NOMO-1 (cell line): ENCODE results near the gene EXOSC10.
"Not testable (repeated sequence)": the region's sequence is repeated elsewhere in the genome, so short reads cannot be mapped to it uniquely, and the experiment has no call there.

Experiments used
- DNase-seq, 2 experiments: peaks; one replicate each; lab custom pipeline; 2025; ENCODE audit not compliant: unreplicated experiment in 2 of 2; lab: John Stamatoyannopoulos, UW

The EXOSC10 gene

DNA sequence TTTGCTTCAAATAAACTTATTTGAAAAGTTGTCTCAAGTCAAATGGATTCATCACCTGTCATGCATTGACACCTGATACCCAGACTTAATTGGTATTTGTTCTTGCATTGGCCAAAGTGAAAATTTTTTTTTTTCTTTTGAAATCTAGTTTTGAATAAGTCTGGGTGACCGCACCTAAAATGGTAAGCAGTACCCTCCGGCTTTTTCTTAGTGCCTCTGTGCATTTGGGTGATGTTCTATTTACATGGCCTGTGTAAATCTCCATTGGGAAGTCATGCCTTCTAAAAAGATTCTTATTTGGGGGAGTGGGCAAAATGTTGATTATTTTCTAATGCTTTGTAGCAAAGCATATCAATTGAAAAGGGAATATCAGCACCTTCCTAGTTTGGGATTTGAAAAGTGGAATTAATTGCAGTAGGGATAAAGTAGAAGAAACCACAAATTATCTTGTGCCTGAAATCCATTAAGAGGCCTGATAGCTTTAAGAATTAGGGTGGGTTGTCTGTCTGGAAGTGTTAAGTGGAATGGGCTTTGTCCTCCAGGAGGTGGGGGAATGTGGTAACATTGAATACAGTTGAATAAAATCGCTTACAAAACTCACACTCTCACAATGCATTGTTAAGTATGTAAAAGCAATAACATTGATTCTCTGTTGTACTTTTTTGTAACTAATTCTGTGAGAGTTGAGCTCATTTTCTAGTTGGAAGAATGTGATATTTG is 75.4 kb downstream of the EXOSC10 start:
- no peak for DNase-seq

GRCh38 chr1:11023201-11023600 is 76.5 kb downstream of the EXOSC10 start:
- DNase-seq: no peak

GRCh38 chr1:11019971-11020370 is 79.7 kb downstream of the EXOSC10 start:
- no peak for DNase-seq

GRCh38 chr1:11019358-11019757 is 80.3 kb downstream of the EXOSC10 start:
- not testable (repeated sequence) for DNase-seq
